IMR-90 (cell line): ENCODE results near the gene TNN. TPM values are rescaled to one million over a fixed set of nuclear protein-coding genes. Genes with fewer than 3 reads are reported as not detected.

ENCODE experiments used
- ATAC-seq: fragments of 200-7000 bp; cut with Tn5 transposase; 2 replicates; pipeline ENCODE4 v1.9.1; 2020; ENCODE audit warnings: low read depth, mild to moderate bottlenecking, moderate library complexity
- BruUV-seq: library from RNA; stranded (reverse); fragments of 400-500 nt; replicated peaks from 2 replicates; lab custom pipeline; 2021; lab: Mats Ljungman, UMichigan
- CTCF ChIA-PET: fragments of 300-600 bp; formaldehyde crosslinking; extraction: SDS; loops from one replicate; lab custom pipeline; 2021; ENCODE audit warnings: antibody characterized with exemption; lab: Yijun Ruan, JAX
- POLR2A ChIA-PET: fragments of 300-600 bp; sonication (Branson Sonifier 250); formaldehyde crosslinking; loops from one replicate; lab custom pipeline; 2022; ENCODE audit warnings: antibody characterized with exemption; ENCODE audit not compliant: unreplicated experiment; lab: Charles Lee
- DNase-seq: peaks from one replicate; pipeline ENCODE4 v3.0.0; 2013
- H2AFZ ChIP-seq: replicated peaks from 2 replicates; pipeline ENCODE3; 2013; ENCODE audit warnings: low read length, mild to moderate bottlenecking; ENCODE audit not compliant: poor library complexity
- H2AK5ac ChIP-seq: 2 replicates; pipeline ENCODE4 v1.6.1; 2013; ENCODE audit warnings: low read depth, low read length, inconsistent platforms
- H2AK9ac ChIP-seq: replicated peaks from 2 replicates; pipeline ENCODE3; 2013; ENCODE audit warnings: mild to moderate bottlenecking, low read depth, low read length, moderate library complexity; ENCODE audit not compliant: poor library complexity
- H2BK120ac ChIP-seq: 2 replicates; pipeline ENCODE4 v1.6.1; 2013; ENCODE audit warnings: low read depth, low read length, inconsistent platforms
- H2BK15ac ChIP-seq: 3 replicates; pipeline ENCODE4 v1.6.1; 2013; ENCODE audit warnings: low read depth, low read length, inconsistent platforms
- H2BK20ac ChIP-seq: 2 replicates; pipeline ENCODE4 v1.6.1; 2013; ENCODE audit warnings: low read depth, mild to moderate bottlenecking, inconsistent platforms, low read length, moderate library complexity
- H2BK5ac ChIP-seq: 2 replicates; pipeline ENCODE4 v1.6.1; 2013; ENCODE audit warnings: mild to moderate bottlenecking, low read depth, low read length, inconsistent platforms; ENCODE audit not compliant: poor library complexity, severe bottlenecking
- H3K14ac ChIP-seq: replicated peaks from 2 replicates; pipeline ENCODE4 v1.6.1; 2013; ENCODE audit warnings: low read depth, low read length, inconsistent platforms
- H3K18ac ChIP-seq: 2 replicates; pipeline ENCODE4 v1.6.1; 2013; ENCODE audit warnings: low read depth, low read length, control low read depth
- H3K23ac ChIP-seq: 2 replicates; pipeline ENCODE4 v1.6.1; 2013; ENCODE audit warnings: low read depth, low read length, inconsistent platforms
- H3K27ac ChIP-seq: 2 replicates; pipeline ENCODE4 v1.5.1; 2013; ENCODE audit warnings: mild to moderate bottlenecking, control low read depth, low read length; ENCODE audit not compliant: insufficient read depth
- H3K27me3 ChIP-seq: 2 replicates; pipeline ENCODE4 v1.6.1; 2013; ENCODE audit warnings: low read length; ENCODE audit not compliant: control insufficient read depth, insufficient read depth
- H3K36me3 ChIP-seq: 2 replicates; pipeline ENCODE4 v1.6.1; 2013; ENCODE audit warnings: low read length, mixed read lengths; ENCODE audit not compliant: control insufficient read depth, insufficient read depth
- H3K4ac ChIP-seq: 2 replicates; pipeline ENCODE4 v1.6.1; 2013; ENCODE audit warnings: low read depth, low read length, inconsistent platforms
- H3K4me1 ChIP-seq: 2 replicates; pipeline ENCODE4 v1.6.1; 2013; ENCODE audit warnings: low read length, mixed read lengths; ENCODE audit not compliant: control insufficient read depth, insufficient read depth
- H3K4me2 ChIP-seq: 2 replicates; pipeline ENCODE4 v1.6.1; 2013; ENCODE audit warnings: low read depth, mild to moderate bottlenecking, control low read depth, low read length, moderate library complexity
- H3K4me3 ChIP-seq: 2 replicates; pipeline ENCODE4 v1.5.1; 2013; ENCODE audit warnings: low read depth, mild to moderate bottlenecking, control low read depth, low read length, moderate library complexity; ENCODE audit not compliant: insufficient read depth
- H3K56ac ChIP-seq: 2 replicates; pipeline ENCODE4 v1.6.1; 2013; ENCODE audit warnings: low read length, inconsistent platforms; ENCODE audit not compliant: insufficient read depth; ENCODE audit errors: extremely low read depth
- H3K79me1 ChIP-seq, 2 experiments: 2 replicates each; pipeline ENCODE4 v1.6.1; 2013; ENCODE audit warnings: low read length in 2 of 2, inconsistent platforms in 1 of 2, low read depth in 1 of 2
- H3K9ac ChIP-seq: 2 replicates; pipeline ENCODE4 v1.6.1; 2013; ENCODE audit warnings: low read depth, low read length, control low read depth
- H3K9me1 ChIP-seq: 2 replicates; pipeline ENCODE4 v1.6.1; 2013; ENCODE audit warnings: low read length, inconsistent platforms; ENCODE audit not compliant: insufficient read depth
- H3K9me3 ChIP-seq: 2 replicates; pipeline ENCODE4 v1.6.1; 2013; ENCODE audit warnings: low read length; ENCODE audit not compliant: control insufficient read depth, insufficient read depth
- H4K20me1 ChIP-seq: 2 replicates; pipeline ENCODE4 v1.6.1; 2013; ENCODE audit warnings: low read length, inconsistent platforms; ENCODE audit not compliant: insufficient read depth
- H4K5ac ChIP-seq: 2 replicates; pipeline ENCODE4 v1.6.1; 2013; ENCODE audit warnings: mild to moderate bottlenecking, low read depth, low read length, control low read depth
- H4K8ac ChIP-seq, 2 experiments: 2 replicates each; pipeline ENCODE4 v1.6.1; 2013; ENCODE audit warnings: low read depth in 2 of 2, low read length in 2 of 2, control low read depth in 1 of 2, inconsistent platforms in 1 of 2
- H4K91ac ChIP-seq: 2 replicates; pipeline ENCODE4 v1.6.1; 2013; ENCODE audit warnings: low read depth, low read length, inconsistent platforms; ENCODE audit not compliant: insufficient read depth
- CHD1 ChIP-seq: IDR thresholded peaks from 2 replicates; pipeline ENCODE4 v1.6.1; 2012; ENCODE audit warnings: low read depth, low read length, improper control_type of control experiment
- ELK1 ChIP-seq: fragments of 150-350 bp; IDR thresholded peaks from 2 replicates; pipeline ENCODE4 v1.6.1; 2016; ENCODE audit warnings: low read depth, mild to moderate bottlenecking, low read length, moderate library complexity, borderline replicate concordance
- RCOR1 ChIP-seq: IDR thresholded peaks from 2 replicates; pipeline ENCODE4 v1.6.1; 2012; ENCODE audit warnings: mild to moderate bottlenecking, low read length, improper control_type of control experiment; ENCODE audit not compliant: insufficient replicate concordance
- WGBS, 2 experiments: methylation state at CpG; one replicate each; pipeline versions ENCODE4 v1.1.5 to v1.1.7; 2013; ENCODE audit warnings: missing lambda C conversion rate in 2 of 2; ENCODE audit not compliant: insufficient read length in 1 of 2; ENCODE audit errors: extremely low coverage in 2 of 2; 5-methylcytosine and 5-hydroxymethylcytosine counted together
- dilution Hi-C: fragments of 300-500 bp; cut with HindIII; formaldehyde crosslinking; loops from one replicate; pipeline ENCODE4 v1.14.3; 2018; ENCODE audit warnings: low sequenced_read_pairs; ENCODE audit not compliant: unreplicated experiment
- in situ Hi-C: fragments of 300-500 bp; cut with MboI; formaldehyde crosslinking; loops from 3 replicates; pipeline ENCODE4 v1.14.3; 2019; ENCODE audit warnings: low sequenced_read_pairs, inconsistent platforms, mixed read lengths
- intact Hi-C: fragments of 100-400 bp; cut with micrococcal nuclease; formaldehyde crosslinking; loops from 2 replicates; pipeline ENCODE4 v1.10.0; 2022
- polyA plus RNA-seq, 3 experiments: library from polyadenylated mRNA; depleted of rRNA; stranded (reverse); fragments of >200 nt; gene quantifications; 2 replicates each; pipeline ENCODE4 v1.2.3, GENCODE V29; 2012; ENCODE audit warnings: low replicate concordance in 1 of 3
- total RNA-seq: library from RNA; depleted of rRNA; stranded (reverse); fragments of >200 nt; gene quantifications from 2 replicates; pipeline ENCODE4 v1.2.3, GENCODE V29; 2012
- TF ChIP-seq, protein P1 (sequence below): fragments of 150-350 bp; IDR thresholded peaks from 2 replicates; pipeline ENCODE4 v1.6.1; 2017; ENCODE audit warnings: mild to moderate bottlenecking, antibody characterized with exemption, low read length, low read depth

TNN gene
- total and polyA plus RNA-seq, 2 of the 4 experiments (the other 2 are of a cell fraction): not detected

DNA sequence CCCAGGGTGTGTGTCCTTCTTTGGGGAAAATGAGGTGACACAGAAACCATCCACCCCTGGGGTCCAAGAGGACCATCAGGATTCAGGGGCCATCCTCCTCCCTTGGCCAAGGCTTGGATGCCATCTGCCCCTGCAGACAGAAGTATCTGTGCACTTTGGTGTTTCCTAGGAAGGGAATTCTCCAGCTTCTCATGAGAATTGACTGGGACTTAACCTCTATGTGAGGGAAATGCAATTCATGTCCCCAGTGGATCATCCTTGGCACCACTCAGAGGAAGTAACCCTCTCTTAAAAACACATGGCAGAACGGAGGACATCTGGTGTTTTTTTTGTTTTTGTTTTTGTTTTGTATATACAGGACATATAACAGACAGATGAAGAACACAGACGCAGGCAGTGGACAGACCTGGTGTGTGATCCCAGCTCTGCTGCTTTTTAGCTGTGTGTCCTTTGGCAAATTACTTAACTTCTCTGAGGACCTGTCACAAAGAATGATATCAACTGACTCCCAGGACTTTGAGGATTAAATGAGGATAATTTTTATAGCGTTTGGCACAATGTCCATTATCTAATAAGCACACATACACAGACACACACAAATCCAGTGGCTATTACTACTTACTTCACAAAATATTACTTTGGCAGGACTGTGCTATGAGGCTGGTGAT lies 3.8 kb downstream of the TNN start:
- CTCF ChIA-PET: no interaction called here

More for the DNA sequence above, 3.8 kb downstream of the TNN start:
- H4K91ac ChIP-seq: no peak overlapping the region
- no peak overlapping the region for H2BK5ac ChIP-seq
- TF ChIP-seq RCOR1 (no peak), ELK1 (no peak), CHD1 (no peak)
- TF ChIP-seq, protein P1, sequence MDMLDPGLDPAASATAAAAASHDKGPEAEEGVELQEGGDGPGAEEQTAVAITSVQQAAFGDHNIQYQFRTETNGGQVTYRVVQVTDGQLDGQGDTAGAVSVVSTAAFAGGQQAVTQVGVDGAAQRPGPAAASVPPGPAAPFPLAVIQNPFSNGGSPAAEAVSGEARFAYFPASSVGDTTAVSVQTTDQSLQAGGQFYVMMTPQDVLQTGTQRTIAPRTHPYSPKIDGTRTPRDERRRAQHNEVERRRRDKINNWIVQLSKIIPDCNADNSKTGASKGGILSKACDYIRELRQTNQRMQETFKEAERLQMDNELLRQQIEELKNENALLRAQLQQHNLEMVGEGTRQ: no peak
- in situ Hi-C loops (no loop called here), dilution Hi-C loops (no loop called here), intact Hi-C loops (no loop called here)
- DNase-seq (no peak), ATAC-seq (no peak)
- H3K36me3 ChIP-seq: no peaks in the 10 kb centered on the region
- H3K4me1 ChIP-seq: no peaks in the 10 kb centered on the region
- no peaks in the 10 kb centered on the region for H3K9me1 ChIP-seq
- no peak overlapping the region for H3K14ac ChIP-seq
- POLR2A ChIA-PET: no interaction called here
- no peak overlapping the region for H2BK20ac ChIP-seq
- H4K20me1 ChIP-seq: no peaks in the 10 kb centered on the region
- H3K9ac ChIP-seq: no peak overlapping the region
- H3K27ac ChIP-seq: no peak overlapping the region
- no peak overlapping the region for H3K4me3 ChIP-seq
- no peak overlapping the region for H3K4ac ChIP-seq
- no CpG with 5 or more reads among the region's 3 CpGs for WGBS, 2 experiments
- H3K23ac ChIP-seq: no peak overlapping the region
- H2BK15ac ChIP-seq: no peak overlapping the region
- no peak overlapping the region for H3K18ac ChIP-seq
- H2AFZ ChIP-seq: no peak overlapping the region
- no peaks in the 10 kb centered on the region for H3K9me3 ChIP-seq
- H3K27me3 ChIP-seq: peaks cover 5% of the 10 kb centered on the region; the same call in 1 of the 2 replicates
- H3K4me2 ChIP-seq: no peak overlapping the region
- BruUV-seq: no TSS peak
- no peak overlapping the region for H4K5ac ChIP-seq
- H2AK5ac ChIP-seq: no peak overlapping the region
- no peak overlapping the region for H2AK9ac ChIP-seq
- H2BK120ac ChIP-seq: no peak overlapping the region
- H3K56ac ChIP-seq: no peak overlapping the region
- H4K8ac ChIP-seq: no peak overlapping the region
- no peaks in the 10 kb centered on the region for H3K79me1 ChIP-seq
